HG02571 (cell line): Measurements from ENCODE around the gene SFTPB.
A peak's percentile ranks its signal among the peaks of the same experiment; 100 is the strongest.
"Not testable (repeated sequence)": the region's sequence is repeated elsewhere in the genome, so short reads cannot be mapped to it uniquely, and the experiment has no call there.

Experiments
- ATAC-seq: cut with Tn5 transposase; IDR thresholded peaks from one replicate; pipeline ENCODE4 v1.9.1; 2021; ENCODE audit warnings: mild to moderate bottlenecking, moderate library complexity; ENCODE audit not compliant: unreplicated experiment

SFTPB gene

GRCh38 chr2:85617723-85618122 lies 50.3 kb downstream of the SFTPB start:
- ATAC-seq, result not testable (repeated sequence)

GRCh38 chr2:85615413-85615728 lies 52.6 kb downstream of the SFTPB start:
- ATAC-seq, result no peak

- not testable (repeated sequence) for ATAC-seq
Observed at GRCh38 chr2:85614757-85615156, 53.2 kb downstream of the SFTPB start.

GRCh38 chr2:85613717-85614515 lies 54.1 kb downstream of the SFTPB start:
- no peak for ATAC-seq

GRCh38 chr2:85611705-85612587 lies 56.1 kb downstream of the SFTPB start, which contains the start of gene C2orf68:
C2orf68 (minus strand) TSS chr2:85612066; CDS start chr2:85611984, 82 bp downstream.
- peak; percentile 79 for ATAC-seq

- ATAC-seq, result no peak
Observed at GRCh38 chr2:85611217-85611704, 56.7 kb downstream of the SFTPB start.
